ENCODE data around the gene NOXO1. TPM values are rescaled to one million over a fixed set of nuclear protein-coding genes. Genes with fewer than 3 reads are reported as not detected.

Gene NOXO1
- total RNA-seq, 1 donor from 2014 or later, result 0.96 TPM

DNA sequence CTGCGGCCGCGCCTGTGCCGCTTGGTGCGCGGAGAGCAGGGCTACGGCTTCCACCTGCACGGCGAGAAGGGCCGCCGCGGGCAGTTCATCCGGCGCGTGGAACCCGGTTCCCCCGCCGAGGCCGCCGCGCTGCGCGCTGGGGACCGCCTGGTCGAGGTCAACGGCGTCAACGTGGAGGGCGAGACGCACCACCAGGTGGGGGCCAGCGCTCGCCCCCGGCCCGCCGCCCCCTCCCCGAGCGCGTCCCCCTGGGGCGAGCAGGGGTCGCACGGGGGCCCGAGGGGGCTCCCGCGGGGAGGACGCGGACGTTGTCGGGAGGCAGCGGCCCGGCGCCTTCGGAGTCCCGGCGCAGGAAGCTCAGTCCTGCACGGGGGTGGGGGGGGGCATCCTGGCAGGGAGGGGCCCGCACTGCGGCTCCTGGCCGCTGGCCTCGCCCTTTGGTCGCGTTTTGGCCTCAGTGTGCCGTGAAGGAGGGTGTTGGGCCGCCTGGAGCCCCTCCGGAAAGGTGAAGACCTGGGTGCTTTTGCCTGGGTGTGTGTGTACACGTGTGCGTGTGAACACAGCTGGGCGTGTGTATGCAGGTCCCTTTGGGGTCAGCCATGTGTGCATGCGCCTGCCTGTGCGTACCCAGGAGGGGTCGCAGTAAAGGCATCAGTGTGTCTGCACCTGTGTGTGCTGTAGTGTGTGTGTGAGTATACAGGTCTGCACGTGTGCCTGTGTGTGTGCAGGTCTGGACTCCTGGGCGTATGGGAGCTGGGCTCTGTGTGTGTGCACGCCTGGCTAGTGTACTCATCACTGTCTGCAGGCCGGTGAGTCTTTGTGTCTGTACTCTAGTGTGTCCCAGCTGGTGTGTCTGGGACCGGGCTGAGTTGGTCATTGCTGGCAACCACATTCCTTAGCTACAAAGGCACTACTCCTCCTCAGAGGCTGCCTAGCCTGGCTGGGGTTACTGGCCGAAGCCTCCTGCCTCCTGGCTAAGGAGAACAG lies 46.0 kb upstream of the NOXO1 start:
- Histone ChIP-seq H3K27me3 (ENCODE audit: control insufficient read depth, insufficient read depth, low read length) (no peaks in the 10 kb centered on the region), H3K36me3 (ENCODE audit: control insufficient read depth, insufficient read depth, low read length) (no peaks in the 10 kb centered on the region), H3K4me3 (ENCODE audit: low read depth, low read length) (peak overlapping the region; percentile 50)
- TF ChIP-seq, protein P1, sequence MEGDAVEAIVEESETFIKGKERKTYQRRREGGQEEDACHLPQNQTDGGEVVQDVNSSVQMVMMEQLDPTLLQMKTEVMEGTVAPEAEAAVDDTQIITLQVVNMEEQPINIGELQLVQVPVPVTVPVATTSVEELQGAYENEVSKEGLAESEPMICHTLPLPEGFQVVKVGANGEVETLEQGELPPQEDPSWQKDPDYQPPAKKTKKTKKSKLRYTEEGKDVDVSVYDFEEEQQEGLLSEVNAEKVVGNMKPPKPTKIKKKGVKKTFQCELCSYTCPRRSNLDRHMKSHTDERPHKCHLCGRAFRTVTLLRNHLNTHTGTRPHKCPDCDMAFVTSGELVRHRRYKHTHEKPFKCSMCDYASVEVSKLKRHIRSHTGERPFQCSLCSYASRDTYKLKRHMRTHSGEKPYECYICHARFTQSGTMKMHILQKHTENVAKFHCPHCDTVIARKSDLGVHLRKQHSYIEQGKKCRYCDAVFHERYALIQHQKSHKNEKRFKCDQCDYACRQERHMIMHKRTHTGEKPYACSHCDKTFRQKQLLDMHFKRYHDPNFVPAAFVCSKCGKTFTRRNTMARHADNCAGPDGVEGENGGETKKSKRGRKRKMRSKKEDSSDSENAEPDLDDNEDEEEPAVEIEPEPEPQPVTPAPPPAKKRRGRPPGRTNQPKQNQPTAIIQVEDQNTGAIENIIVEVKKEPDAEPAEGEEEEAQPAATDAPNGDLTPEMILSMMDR (IDR thresholded peaks at IDR 0.05; ENCODE audit: insufficient read depth, low read length, poor library complexity, severe bottlenecking), result peak; percentile 13
- no peak for DNase-seq (ENCODE audit: low read depth)

DNA sequence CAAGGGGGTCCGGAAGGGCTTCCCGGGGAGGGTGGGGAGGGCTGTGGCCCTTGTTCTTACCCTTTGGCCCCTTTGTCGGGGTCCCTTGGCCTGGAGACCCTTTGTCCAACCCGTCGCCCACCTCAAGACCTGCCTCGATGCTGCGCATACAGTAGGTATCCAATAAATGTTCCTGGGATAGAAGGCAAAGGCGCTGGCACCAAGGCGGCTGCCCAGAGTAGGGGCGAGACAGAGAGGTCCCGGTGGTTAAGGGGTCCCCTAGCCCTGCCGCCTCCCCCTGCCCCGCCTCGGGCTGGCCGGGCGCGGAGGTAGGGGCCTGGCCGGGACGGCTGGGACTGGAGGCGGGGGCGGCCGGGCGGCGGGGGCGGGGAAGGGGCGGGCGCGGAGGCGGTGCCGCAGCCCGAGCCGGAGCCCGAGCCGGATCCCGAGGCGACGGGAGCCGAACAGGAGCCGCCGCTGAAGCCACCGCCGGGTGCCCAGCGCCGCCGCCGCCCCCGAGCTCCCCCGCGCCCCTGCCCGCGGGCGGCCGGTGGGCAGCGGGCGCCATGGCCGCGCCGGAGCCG lies 45.3 kb upstream of the NOXO1 start, which contains the start of gene NHERF2:
Gene NHERF2 (plus strand): TSS at position 442 of the 563 bp plus-strand sequence. CDS start 104 bp downstream, at position 546.
- Histone ChIP-seq H3K4me3 (ENCODE audit: low read depth, low read length) (peak within 1 kb of the TSS; percentile 50), H3K27me3 (ENCODE audit: control insufficient read depth, insufficient read depth, low read length) (peaks cover 3% of the 10 kb centered on the region)

DNA sequence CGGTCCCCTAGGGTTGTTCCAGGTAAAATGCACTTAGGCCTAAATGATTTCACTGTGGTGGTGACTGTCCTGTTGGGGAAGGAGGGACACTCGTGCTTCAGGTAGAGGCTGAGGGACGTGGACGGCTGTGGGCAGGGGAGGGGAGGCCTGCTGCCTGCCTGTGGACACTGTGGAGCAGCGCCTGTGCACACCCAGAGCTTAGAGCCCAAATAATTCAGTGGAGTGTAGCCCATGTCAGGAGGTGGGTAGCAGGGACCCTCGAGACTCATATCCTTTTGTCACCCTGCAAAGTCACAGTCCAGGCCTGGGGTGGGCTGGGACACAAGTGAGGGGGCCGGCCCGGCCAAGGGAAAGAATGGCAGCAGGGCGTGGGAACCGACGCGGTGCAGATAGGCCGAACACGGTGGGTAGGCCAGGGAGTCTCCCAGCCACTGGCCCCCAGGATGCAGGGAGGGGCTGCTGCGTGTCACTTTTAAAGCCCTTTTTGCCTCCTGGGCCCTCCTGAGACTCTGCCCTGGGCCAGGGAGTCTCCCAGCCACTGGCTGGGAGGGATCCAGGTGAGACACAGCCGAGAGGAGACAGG lies 44.7 kb upstream of the NOXO1 start:
- TF ChIP-seq, protein P1 (IDR thresholded peaks at IDR 0.05; ENCODE audit: insufficient read depth, low read length, poor library complexity, severe bottlenecking), result no peak
- H3K27me3 ChIP-seq (ENCODE audit: control insufficient read depth, insufficient read depth, low read length), result peaks cover 7% of the 10 kb centered on the region
- no peak for DNase-seq (ENCODE audit: low read depth)
- H3K4me3 ChIP-seq (ENCODE audit: low read depth, low read length), result peak overlapping the region; percentile 29
- no peaks in the 10 kb centered on the region for H3K36me3 ChIP-seq (ENCODE audit: control insufficient read depth, insufficient read depth, low read length)

More for the DNA sequence above, 45.3 kb upstream of the NOXO1 start, which contains the start of gene NHERF2:
- TF ChIP-seq, protein P1 (IDR thresholded peaks at IDR 0.05; ENCODE audit: insufficient read depth, low read length, poor library complexity, severe bottlenecking), result no peak
- DNase-seq (ENCODE audit: low read depth), result no peak
- no peaks in the 10 kb centered on the region for H3K36me3 ChIP-seq (ENCODE audit: control insufficient read depth, insufficient read depth, low read length)

DNA sequence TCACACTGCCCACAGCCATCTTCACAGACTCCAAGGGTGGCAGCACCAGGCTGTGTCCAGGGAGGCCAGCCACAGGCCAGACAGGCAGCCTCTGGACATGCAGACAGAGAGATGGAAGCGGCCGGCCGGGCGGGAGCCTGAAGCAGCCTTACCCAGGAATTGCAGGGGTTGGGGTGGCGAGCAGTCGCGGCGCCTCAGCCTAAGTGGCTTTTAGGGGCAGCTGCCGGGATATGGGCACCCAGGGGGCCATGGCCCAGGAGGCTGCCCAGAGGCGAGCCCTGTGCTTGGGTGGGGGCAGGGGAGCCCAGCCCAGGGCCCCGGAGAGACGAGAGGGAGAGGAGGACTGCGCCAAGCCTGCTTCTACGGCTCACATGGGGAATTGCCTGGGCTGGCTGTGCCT lies 44.0 kb upstream of the NOXO1 start:
- TF ChIP-seq, protein P1 (IDR thresholded peaks at IDR 0.05; ENCODE audit: insufficient read depth, low read length, poor library complexity, severe bottlenecking), result no peak
- Histone ChIP-seq H3K4me3 (ENCODE audit: low read depth, low read length) (no peak overlapping the region), H3K27me3 (ENCODE audit: control insufficient read depth, insufficient read depth, low read length) (peaks cover 13% of the 10 kb centered on the region), H3K36me3 (ENCODE audit: control insufficient read depth, insufficient read depth, low read length) (no peaks in the 10 kb centered on the region)
- DNase-seq (ENCODE audit: low read depth), result no peak

DNA sequence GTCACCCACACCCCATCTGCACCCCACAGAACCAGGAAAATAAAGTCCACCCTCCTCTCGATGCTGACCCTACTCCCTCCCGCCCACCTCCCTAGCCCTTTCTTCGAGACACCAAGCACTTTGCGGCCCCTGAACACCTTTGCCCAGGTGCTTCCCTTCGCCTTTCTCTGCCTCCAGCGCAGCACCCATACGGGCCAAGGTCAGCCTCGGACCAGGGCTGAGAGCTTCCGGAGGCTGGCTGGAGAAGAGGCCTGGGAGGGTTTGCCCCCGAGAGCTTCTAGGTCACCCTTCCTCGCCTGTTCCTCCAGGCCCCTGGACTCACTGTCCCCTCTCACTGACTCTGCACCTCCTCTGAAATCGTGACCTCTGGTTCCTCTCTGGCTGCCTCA lies 42.8 kb upstream of the NOXO1 start:
- TF ChIP-seq, protein P1 (IDR thresholded peaks at IDR 0.05; ENCODE audit: insufficient read depth, low read length, poor library complexity, severe bottlenecking), result no peak
- Histone ChIP-seq H3K4me3 (ENCODE audit: low read depth, low read length) (no peak overlapping the region), H3K27me3 (ENCODE audit: control insufficient read depth, insufficient read depth, low read length) (peaks cover 26% of the 10 kb centered on the region), H3K36me3 (ENCODE audit: control insufficient read depth, insufficient read depth, low read length) (no peaks in the 10 kb centered on the region)
- no peak for DNase-seq (ENCODE audit: low read depth)

All from kidney epithelial cell (primary cell).